TTC549 (cell line): ENCODE measurements around the gene PPP4R3A.
A peak's percentile ranks its signal among the peaks of the same experiment; 100 is the strongest.
"Not testable (repeated sequence)": the region's sequence is repeated elsewhere in the genome, so short reads cannot be mapped to it uniquely, and the experiment has no call there.

ENCODE experiments used
- FAIRE-seq: peaks from 2 replicates; lab custom pipeline; 2012; peaks lifted over from hg19 to GRCh38; lab: Jason Lieb, UNC

Gene PPP4R3A

GRCh38 chr14:91510171-91511042, at the start of gene PPP4R3A:
Gene PPP4R3A (minus strand): TSS chr14:91510310. CDS start chr14:91509647, 663 bp downstream.
- peak; percentile 54 for FAIRE-seq

- no peak for FAIRE-seq
Observed at GRCh38 chr14:91555531-91555930, 45.4 kb upstream of the PPP4R3A start.

GRCh38 chr14:91554535-91555332, 44.6 kb upstream of the PPP4R3A start:
- FAIRE-seq = no peak

GRCh38 chr14:91548108-91548507, 38.0 kb upstream of the PPP4R3A start:
- FAIRE-seq = no peak

GRCh38 chr14:91545946-91546716, 36.0 kb upstream of the PPP4R3A start:
- FAIRE-seq = no peak

GRCh38 chr14:91545204-91545603, 35.1 kb upstream of the PPP4R3A start:
- FAIRE-seq = no peak

- FAIRE-seq = no peak
Observed at GRCh38 chr14:91536327-91536726, 26.2 kb upstream of the PPP4R3A start.

- not testable (repeated sequence) for FAIRE-seq
Observed at GRCh38 chr14:91534059-91534458, 23.9 kb upstream of the PPP4R3A start.

- FAIRE-seq = no peak
Observed at GRCh38 chr14:91533623-91534022, 23.5 kb upstream of the PPP4R3A start.

GRCh38 chr14:91523972-91524371, 13.9 kb upstream of the PPP4R3A start:
- FAIRE-seq = no peak

GRCh38 chr14:91521061-91521640, 11.0 kb upstream of the PPP4R3A start:
- FAIRE-seq = no peak

- FAIRE-seq = no peak
Observed at GRCh38 chr14:91520138-91520537, 10.0 kb upstream of the PPP4R3A start.

GRCh38 chr14:91519239-91520036, 9.3 kb upstream of the PPP4R3A start:
- FAIRE-seq = no peak

GRCh38 chr14:91516663-91517388, 6.7 kb upstream of the PPP4R3A start:
- no peak for FAIRE-seq

- FAIRE-seq = no peak
Observed at GRCh38 chr14:91515979-91516378, 5.9 kb upstream of the PPP4R3A start.

GRCh38 chr14:91511043-91511383, 903 bp upstream of the PPP4R3A start:
- FAIRE-seq = no peak

- FAIRE-seq = no peak
Observed at GRCh38 chr14:91509878-91510170, 286 bp downstream of the PPP4R3A start.

- no peak for FAIRE-seq
Observed at GRCh38 chr14:91509083-91509877, 830 bp downstream of the PPP4R3A start.

- FAIRE-seq = no peak
Observed at GRCh38 chr14:91508105-91508504, 2.0 kb downstream of the PPP4R3A start.

GRCh38 chr14:91506226-91506625, 3.9 kb downstream of the PPP4R3A start:
- FAIRE-seq = no peak
